ENCODE data around the gene HEXIM2.

- no peak for TF ChIP-seq CTCF (conservative IDR thresholded peaks at IDR 0.05)
- no peak for TF ChIP-seq EZH2 (IDR thresholded peaks at IDR 0.05; ENCODE audit: low read depth)
Observed at GRCh38 chr17:45164734-45165269, 3.1 kb downstream of the HEXIM2 start.

Measured in PC-9 (cell line).